ENCODE results near the gene TBCD.

Gene TBCD

GRCh38 chr17:82927661-82928601 lies 176.1 kb downstream of the TBCD start:
- no peak for DNase-seq

- DNase-seq: no peak
These were observed 177.3 kb downstream of the TBCD start for GRCh38 chr17:82929011-82929622.

GRCh38 chr17:82929676-82930042 lies 177.8 kb downstream of the TBCD start:
- DNase-seq: no peak

GRCh38 chr17:82930043-82930923 lies 178.4 kb downstream of the TBCD start:
- DNase-seq: no peak

DNA sequence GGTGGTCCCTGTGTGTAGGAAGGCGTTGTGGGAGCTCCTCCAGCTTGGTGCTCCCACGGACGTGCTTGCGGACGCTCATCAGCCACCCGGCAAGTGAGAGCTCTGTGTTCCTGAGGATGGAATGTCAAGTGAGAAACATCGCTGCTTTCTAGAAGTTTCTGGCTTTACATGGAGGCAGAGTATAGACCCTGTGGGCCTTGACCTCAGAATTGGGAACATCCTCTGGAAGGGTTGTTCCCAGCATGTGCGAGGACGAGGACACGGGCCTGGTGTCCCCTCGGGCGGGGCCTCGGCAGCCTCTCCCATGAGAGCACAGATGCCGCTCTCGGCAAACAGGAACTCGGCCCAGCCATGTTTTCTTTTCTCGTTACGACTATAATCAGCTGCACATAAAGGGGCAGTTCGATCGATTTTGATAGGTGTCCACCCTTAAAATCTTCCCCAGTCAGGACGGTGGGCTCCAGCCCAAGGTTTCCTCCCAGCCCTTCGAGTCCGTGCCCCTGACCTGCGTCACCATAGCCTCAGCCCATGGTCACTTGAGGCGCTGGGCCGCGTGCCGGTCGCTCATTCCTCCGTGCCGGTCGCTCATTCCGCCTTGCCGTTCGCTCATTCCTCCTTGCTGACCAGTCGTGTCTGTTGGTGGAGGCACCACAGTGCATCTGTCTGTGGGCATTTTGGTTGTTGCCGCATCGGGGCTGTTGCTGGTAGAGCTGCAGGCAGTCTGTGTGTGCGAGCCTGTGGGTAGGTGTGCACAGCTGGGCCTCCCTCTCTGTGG lies 179.2 kb downstream of the TBCD start:
- DNase-seq: no peak

DNA sequence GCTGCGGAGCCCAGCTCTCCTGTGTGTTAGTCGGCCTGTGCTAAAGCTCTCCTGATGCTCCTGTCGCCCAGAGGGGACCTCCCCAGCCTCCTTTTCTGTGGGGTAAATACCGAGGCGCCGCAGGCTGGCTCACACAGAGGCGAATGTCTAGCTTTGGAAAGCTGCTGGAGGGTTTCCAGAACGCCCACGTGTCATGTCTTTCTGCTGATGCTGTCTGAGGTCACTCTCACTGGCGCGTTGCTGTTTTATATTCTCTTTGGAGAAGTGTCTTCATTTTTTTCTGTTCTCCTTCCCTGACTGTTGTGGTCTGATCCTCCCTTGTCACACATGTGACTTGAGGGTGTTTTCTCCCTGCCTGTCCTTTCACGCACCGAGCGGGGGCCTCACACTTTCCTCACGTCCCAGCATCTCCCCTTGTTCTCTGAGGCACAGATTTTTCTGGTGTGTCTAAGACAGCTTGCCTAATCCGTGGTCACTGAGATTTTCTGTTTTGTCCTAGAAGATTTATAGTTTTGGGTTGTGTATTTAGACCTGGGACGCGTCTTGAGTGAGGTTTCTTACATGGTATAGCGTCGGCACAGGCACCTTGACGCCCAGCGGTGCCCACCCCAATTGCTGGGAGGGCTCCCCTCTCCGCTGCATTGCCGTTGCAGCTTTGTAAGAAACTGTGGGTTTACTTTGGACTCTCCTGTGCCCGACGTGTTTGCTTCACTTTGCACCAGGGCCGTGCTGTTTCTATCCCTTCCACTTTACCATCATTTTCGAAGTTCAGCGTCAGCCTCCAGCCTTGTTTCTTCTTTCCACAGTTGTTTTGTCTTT lies 180.0 kb downstream of the TBCD start:
- no peak for DNase-seq

DNA sequence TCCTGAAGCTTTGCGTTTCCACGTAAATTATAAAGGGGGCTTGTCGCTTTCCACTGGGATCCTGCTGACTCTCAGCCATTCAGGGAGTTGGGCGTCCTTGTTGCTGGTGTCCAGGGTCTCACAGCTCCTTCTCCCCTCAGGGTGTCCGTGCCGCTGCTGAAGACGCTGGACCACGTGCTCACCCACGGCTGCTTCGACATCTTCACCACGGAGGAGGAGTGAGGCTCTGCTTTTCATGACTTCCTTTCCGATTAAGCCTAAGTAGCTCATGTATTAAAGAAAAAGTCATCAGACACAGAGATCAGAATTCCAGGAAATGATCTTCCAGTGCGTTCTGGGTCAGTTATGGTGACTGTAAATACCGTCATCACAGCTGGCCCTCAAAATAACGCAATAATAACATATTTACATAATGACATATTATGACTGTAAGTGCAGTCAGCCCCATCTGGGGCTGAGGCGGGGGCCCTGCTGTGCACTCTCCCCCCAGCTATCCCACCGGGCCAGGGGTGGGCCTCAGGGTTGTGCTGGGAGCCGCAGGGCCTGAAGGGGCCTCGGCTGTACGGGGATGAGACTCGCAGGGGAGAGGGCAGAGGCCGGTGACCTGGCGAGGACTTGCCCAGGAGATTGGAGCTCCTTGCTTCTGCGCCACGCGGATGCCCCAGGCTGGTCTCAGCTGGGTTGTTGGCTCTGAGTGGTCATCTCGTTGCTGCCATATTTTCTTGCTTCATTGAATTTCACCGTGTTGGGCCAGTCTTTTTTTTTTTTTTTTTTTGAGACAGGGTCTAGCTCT lies 180.8 kb downstream of the TBCD start:
- no peak for DNase-seq

- DNase-seq: no peak
These were observed 182.0 kb downstream of the TBCD start for GRCh38 chr17:82933911-82934310.

DNA sequence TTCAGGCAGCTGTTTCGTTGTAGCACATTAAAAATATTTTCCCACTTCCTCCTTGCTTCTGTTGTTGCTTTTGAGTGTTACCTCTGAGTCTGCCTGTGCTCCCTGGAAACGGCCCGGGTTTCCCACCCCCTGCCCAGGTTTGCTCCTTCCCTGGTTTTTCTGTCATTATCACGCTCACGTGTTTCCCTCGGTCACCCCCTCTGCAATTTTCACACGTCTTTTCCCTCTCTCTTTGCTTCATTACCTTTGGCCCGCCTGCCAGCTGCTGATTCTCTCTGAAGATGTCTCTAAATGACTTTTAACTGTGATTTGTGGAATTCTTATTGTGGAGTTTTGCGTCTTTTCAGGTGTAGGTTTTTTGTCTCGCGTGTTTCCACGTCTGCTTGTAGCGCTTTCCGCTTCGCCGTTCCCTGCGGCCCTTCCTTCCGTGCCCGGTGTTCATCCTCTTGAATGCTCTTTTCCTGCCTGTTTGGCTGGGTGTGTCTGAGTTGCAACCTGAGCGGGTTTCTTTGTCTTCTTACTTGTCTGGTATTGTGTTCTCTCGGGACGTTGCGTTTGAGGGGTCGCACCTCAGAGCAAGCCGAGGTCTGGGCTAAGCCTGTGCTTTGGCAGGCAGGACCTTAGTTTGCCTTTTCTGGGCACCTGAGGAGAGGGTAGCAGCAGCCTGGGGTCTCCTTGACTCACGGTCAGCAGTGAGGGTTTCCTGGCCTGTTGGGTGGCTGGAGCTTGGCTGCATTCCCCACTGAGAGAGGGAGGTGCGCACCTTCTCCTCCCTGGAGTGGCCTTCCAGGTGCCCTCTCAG lies 184.3 kb downstream of the TBCD start:
- DNase-seq: no peak

- DNase-seq: no peak
These were observed 184.9 kb downstream of the TBCD start for GRCh38 chr17:82936768-82937171.

- DNase-seq: no peak
These were observed 185.8 kb downstream of the TBCD start for GRCh38 chr17:82937411-82938371.

DNA sequence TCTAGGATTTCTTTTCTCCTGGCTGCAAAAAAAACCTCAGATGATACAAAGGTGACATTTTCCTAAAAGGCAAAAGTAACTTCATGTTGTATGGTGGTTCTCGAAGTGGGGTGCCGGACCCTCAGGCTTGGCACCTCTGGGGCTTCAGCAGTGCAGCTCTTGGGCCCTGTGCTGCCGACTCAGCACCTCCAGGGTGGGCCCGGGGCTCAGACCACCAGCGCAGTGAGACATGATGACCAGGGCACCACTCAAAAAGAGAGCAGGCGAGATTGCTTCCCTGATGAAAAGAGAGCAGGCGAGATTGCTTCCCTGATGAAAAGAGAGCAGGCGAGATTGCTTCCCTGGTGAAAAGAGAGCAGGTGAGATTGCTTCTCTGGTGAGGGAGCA lies 186.6 kb downstream of the TBCD start:
- DNase-seq: no peak

DNA sequence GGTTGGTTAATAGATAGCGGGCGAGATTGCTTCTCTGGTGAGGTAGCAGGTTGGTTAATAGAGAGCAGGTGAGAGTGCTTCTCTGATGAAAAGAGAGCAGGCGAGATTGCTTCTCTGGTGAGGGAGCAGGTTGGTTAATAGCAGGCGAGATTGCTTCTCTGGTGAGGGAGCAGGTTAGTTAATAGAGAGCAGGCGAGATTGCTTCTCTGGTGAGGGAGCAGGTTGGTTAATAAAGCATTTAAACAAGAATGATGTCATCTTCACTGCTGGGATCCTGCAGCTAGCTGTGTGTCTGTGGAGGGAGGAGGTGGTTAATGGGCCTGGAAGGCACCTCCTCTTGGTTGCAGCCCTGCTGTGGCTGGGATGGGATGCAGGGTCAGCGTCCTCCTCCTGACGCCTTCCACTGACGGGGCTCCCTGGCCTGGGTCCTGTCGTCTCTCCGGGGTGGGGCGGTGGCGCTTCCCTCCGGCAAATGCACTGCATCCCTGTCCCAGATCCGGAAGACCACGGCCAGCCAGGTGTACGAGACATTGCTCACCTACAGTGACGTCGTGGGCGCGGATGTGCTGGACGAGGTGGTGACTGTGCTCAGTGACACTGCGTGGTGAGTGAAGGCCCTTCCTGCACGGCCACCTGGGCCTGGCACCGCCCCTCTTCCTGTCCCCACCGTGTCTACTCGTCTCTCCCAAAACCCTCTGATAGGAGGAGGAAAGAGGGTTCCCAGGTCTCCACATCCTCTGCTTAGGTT lies 187.2 kb downstream of the TBCD start:
- DNase-seq: no peak

DNA sequence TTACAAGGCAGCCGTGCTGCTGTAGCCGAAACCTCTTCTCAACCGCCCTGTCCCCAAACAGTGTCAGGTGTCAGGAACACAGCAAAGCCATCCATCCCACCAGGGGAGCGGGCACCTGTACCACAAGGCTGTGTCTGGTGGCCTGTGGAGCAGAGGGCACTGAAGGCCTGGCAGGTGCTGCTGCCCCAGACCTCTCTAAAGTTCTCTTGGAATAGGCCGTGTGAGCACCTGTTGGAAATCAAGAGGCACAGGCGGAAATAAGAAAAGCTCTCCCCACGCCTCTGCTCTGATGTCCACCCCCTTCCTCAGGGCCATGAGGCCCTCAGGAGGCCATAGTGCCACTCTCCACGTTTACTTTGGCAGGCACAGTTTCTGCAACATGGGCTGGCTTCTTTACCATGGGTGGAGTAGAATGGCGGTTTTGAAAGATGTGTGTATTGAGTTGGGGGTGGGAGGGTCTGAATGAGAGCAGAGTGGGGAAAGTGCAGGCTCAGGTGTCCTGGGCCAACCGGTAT lies 187.8 kb downstream of the TBCD start:
- no peak for DNase-seq

DNA sequence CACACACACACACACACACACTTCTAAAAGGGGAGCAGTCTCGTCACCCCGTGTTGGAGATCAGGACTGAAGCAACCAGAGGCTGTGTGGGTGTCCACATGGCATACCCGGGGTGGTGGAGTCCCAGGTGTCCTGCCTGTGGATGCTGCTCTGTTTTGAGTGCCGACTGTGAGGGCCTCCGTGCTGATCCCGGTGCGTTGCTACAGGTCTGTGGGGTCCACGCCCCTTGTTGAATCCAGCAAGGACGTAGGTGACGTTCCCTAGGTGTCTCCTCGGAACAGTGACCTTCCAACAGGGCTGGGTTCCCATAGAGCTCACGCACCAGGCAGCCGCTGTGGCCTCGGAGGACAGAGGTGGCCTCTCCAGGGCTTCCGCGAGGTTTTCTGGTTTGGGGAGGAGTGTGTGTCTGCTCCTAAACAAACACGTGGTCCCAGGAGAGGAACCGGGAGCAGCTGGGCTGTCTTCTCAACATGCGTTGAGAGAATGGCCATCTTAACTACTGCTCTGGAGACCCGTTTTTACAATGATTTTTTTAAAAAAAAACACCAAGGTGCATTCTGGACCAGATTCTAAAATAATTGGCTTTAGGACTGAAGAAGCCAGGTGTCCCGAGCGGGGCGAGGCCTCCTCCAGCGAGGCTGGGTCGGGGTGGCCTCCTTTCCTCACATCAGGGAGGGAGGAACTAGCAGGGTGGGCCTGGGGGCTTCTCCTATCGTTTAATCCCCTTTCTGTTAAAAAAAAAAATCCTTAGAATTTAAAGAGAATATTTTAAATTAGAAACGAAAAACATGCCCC lies 188.6 kb downstream of the TBCD start:
- DNase-seq: no peak

DNA sequence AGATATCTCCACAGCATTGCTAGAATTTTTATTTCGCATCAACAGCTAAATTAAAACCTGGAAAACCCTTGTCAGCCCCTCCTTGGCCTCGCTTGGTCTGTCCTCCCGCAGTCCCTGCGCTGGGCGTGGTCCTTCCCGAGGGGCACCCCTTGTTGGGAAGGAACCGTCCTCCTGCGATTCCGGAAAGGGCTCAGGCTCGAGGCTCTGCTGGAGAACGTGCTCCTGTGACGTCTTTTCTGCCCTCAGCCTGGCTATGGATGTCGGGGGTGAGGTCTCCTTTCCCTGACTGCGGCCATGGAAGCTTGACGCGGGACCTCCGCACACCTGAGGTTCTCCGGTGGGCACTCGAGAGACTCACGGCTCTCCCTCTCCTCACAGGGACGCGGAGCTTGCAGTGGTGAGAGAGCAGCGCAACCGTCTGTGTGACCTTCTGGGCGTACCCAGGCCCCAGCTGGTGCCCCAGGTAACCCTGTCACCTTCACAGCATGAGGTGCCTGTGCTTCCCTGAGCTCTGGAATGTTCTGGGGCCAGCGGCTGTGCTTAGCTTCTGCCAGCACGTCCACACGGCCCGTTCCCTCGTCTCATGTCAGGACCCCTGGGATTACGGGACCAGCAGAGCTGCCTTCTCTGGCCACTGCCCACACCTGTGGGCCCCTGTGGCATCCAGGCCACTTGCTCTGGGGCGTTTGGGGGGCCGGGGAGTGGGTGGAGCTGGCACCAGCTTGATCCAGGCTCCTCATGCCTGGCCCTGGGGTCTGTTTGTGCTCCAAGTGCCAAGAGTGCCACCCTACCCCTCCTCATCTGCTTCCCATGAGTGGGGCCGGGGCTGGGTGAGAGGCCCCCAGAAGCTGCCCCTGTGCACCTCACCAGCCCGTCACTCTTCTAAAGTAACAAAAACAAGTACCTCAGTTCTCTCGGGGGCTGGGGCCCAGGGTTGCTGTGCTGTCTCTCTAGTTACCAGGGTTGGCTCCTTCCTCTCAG lies 189.4 kb downstream of the TBCD start:
- DNase-seq: no peak
